Smooth muscle cell (in vitro differentiated cells): ENCODE results near the gene RPL27. TPM values are rescaled to one million over a fixed set of nuclear protein-coding genes. Genes with fewer than 3 reads are reported as not detected.
"Not testable (repeated sequence)": the region's sequence is repeated elsewhere in the genome, so short reads cannot be mapped to it uniquely, and the experiment has no call there.

Source experiments
- DNase-seq: peaks from one replicate; lab custom pipeline; 2025; ENCODE audit not compliant: unreplicated experiment; lab: John Stamatoyannopoulos, UW
- H2AFZ ChIP-seq: fragments of 200-600 bp; sonication (generic); 2 replicates; pipeline ENCODE4 v1.6.0; 2016; ENCODE audit warnings: antibody characterized with exemption, low read depth, mild to moderate bottlenecking
- H3F3A ChIP-seq: fragments of 200-600 bp; sonication (generic); 2 replicates; pipeline ENCODE4 v1.6.0; 2017; ENCODE audit warnings: antibody characterized with exemption, low read depth
- H3K27ac ChIP-seq: fragments of 200-600 bp; sonication (generic); 2 replicates; pipeline ENCODE4 v1.5.1; 2016; ENCODE audit warnings: low read depth, mild to moderate bottlenecking
- H3K27me3 ChIP-seq: fragments of 200-600 bp; sonication (generic); 2 replicates; pipeline ENCODE4 v1.6.1; 2016; ENCODE audit warnings: low read depth, mild to moderate bottlenecking
- H3K36me3 ChIP-seq: fragments of 200-600 bp; sonication (generic); 2 replicates; pipeline ENCODE4 v1.5.1; 2016; ENCODE audit warnings: low read depth
- H3K4me1 ChIP-seq: fragments of 200-600 bp; sonication (generic); 2 replicates; pipeline ENCODE4 v1.5.1; 2016; ENCODE audit warnings: low read depth
- H3K4me2 ChIP-seq: fragments of 200-600 bp; sonication (generic); 2 replicates; pipeline ENCODE4 v1.6.0; 2016; ENCODE audit warnings: mild to moderate bottlenecking
- H3K4me3 ChIP-seq: fragments of 200-600 bp; sonication (generic); 2 replicates; pipeline ENCODE4 v1.5.1; 2016; ENCODE audit warnings: mild to moderate bottlenecking
- H3K79me2 ChIP-seq: fragments of 200-600 bp; sonication (generic); 2 replicates; pipeline ENCODE4 v1.6.0; 2016; ENCODE audit warnings: low read depth, mild to moderate bottlenecking
- H3K9ac ChIP-seq: fragments of 200-600 bp; sonication (generic); 2 replicates; pipeline ENCODE4 v1.6.0; 2016; ENCODE audit warnings: low read depth
- H3K9me3 ChIP-seq: fragments of 200-600 bp; sonication (generic); replicated peaks from 2 replicates; pipeline ENCODE4 v1.5.1; 2016; ENCODE audit warnings: low read depth
- H4K20me1 ChIP-seq: fragments of 200-600 bp; sonication (generic); 2 replicates; pipeline ENCODE4 v1.6.0; 2016; ENCODE audit warnings: low read depth
- WGBS: methylation state at CpG from one replicate; pipeline ENCODE4 v1.1.7; 2016; ENCODE audit warnings: low lambda C conversion rate; 5-methylcytosine and 5-hydroxymethylcytosine counted together
- polyA plus RNA-seq: library from polyadenylated mRNA; unstranded; fragments of >200 nt; fragmentation: Nextera tagmentation; extraction: Ambion mirVana; gene quantifications from 2 replicates; pipeline ENCODE4 v1.2.1, GENCODE V29; 2016
- total RNA-seq: library from RNA; depleted of rRNA; stranded (reverse); fragments of >200 nt; gene quantifications from 2 replicates; pipeline ENCODE4 v1.2.3, GENCODE V29; 2014
- TF ChIP-seq, protein P1 (sequence below): fragments of 200-600 bp; sonication (generic); IDR thresholded peaks from 2 replicates; pipeline ENCODE4 v1.5.1; 2017; ENCODE audit warnings: borderline replicate concordance, mild to moderate bottlenecking, antibody characterized with exemption; ENCODE audit not compliant: insufficient read depth, poor library complexity, severe bottlenecking

The RPL27 gene
- total and polyA plus RNA-seq, 2 experiments from 2014 or later: 963 to 2,084 TPM

DNA sequence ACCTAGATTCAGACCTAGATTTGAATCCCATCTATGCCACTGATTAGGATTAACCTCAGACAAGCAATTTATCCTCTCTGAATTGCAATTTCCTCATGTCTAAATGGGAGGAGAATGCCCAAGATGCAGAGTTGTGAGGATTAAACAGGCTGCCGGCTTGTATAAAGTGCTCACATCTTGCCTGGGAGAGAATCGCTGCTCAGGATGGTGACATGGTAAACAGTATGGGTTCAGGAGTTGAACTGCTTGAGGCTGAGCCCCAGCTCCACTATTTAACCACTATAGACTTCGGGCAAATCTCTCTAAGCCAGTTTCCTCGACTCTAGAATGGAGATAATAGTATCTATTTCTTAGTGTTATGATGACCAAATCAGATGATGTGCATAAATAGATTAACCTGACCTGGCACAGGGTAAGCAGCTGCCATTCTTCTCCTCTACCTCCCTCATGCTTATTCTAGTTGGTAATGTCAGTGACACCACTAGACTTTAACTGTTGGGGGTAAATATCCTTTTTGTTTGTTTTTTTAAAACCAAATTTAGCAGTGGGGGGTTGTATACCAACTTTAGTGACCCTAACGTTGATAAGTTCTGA, 732 bp upstream of the RPL27 start:
- H3K4me2 ChIP-seq: peak overlapping the region; percentile 82
- peak overlapping the region; percentile 46 for H2AFZ ChIP-seq
- DNase-seq: no peak
- H3K36me3 ChIP-seq: no peaks in the 10 kb centered on the region
- H3K9ac ChIP-seq: peak overlapping the region; percentile 43
- no peaks in the 10 kb centered on the region for H3K27me3 ChIP-seq
- TF ChIP-seq, protein P1, sequence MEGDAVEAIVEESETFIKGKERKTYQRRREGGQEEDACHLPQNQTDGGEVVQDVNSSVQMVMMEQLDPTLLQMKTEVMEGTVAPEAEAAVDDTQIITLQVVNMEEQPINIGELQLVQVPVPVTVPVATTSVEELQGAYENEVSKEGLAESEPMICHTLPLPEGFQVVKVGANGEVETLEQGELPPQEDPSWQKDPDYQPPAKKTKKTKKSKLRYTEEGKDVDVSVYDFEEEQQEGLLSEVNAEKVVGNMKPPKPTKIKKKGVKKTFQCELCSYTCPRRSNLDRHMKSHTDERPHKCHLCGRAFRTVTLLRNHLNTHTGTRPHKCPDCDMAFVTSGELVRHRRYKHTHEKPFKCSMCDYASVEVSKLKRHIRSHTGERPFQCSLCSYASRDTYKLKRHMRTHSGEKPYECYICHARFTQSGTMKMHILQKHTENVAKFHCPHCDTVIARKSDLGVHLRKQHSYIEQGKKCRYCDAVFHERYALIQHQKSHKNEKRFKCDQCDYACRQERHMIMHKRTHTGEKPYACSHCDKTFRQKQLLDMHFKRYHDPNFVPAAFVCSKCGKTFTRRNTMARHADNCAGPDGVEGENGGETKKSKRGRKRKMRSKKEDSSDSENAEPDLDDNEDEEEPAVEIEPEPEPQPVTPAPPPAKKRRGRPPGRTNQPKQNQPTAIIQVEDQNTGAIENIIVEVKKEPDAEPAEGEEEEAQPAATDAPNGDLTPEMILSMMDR: no peak
- H3K4me3 ChIP-seq: peak overlapping the region; percentile 41
- H3K9me3 ChIP-seq: no peaks in the 10 kb centered on the region
- WGBS: 35% methylated on average over 5 of the region's 5 CpGs
- H4K20me1 ChIP-seq: peaks cover 39% of the 10 kb centered on the region
- H3K79me2 ChIP-seq: peaks cover 32% of the 10 kb centered on the region
- H3K4me1 ChIP-seq: peaks cover 11% of the 10 kb centered on the region
- H3F3A ChIP-seq: peaks cover 29% of the 10 kb centered on the region
- peak overlapping the region; percentile 48 for H3K27ac ChIP-seq

DNA sequence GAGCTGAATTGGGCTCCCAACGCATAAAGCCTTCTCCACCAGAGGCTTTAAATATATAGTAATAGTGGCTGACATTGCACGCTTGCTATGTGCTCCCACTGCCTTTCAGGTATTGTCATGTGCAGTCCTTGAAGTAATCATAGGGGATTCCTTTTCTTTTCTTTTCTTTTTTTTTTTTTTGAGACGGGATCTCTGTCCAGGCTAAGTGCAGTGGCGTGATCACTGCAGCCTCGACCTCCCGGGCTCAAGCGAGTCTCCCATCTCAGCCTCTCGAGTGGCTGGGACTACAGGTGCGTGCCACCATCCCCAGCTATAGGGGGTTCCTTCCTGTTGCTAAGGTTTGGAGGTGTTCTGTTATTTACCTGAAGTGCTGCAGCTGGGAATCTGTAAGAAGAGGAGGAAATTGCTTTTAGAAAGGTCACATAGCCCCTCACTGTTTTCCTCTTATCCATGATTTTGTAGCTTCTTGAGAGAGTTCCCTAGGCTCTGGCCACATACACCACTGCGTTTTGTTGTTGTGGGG, 845 bp downstream of the RPL27 start:
- H3K79me2 ChIP-seq: peaks cover 32% of the 10 kb centered on the region
- no peaks in the 10 kb centered on the region for H3K36me3 ChIP-seq
- H3K27ac ChIP-seq: peak overlapping the region; percentile 96
- no peak overlapping the region for H2AFZ ChIP-seq
- TF ChIP-seq, protein P1: no peak
- no peaks in the 10 kb centered on the region for H3K27me3 ChIP-seq
- no peak for DNase-seq
- H4K20me1 ChIP-seq: peaks cover 44% of the 10 kb centered on the region
- H3K4me1 ChIP-seq: peaks cover 11% of the 10 kb centered on the region
- WGBS: 13% methylated on average over 10 of the region's 10 CpGs
- H3K9ac ChIP-seq: peak overlapping the region; percentile 97
- H3K4me3 ChIP-seq: peak overlapping the region; percentile 86
- peaks cover 38% of the 10 kb centered on the region for H3F3A ChIP-seq
- no peaks in the 10 kb centered on the region for H3K9me3 ChIP-seq
- peak overlapping the region; percentile 99 for H3K4me2 ChIP-seq

DNA sequence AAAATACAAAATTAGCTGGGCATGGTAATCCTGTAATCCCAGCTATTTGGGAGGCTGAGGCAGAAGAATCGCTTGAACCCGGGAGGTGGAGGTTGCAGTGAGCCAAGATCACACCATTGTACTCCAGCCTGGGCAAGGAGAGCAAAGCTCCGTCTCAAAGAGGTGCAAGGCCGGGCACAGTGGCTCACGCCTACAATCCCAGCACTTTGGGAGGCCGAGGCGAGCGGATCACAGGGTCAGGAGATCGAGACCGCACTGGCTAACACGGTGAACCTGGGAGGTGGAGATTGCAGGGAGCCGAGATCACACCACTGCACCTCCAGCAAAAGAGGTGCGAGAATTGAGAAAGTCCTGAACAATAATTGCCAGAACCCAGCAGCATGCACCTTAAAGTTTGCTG, 2.7 kb downstream of the RPL27 start:
- not testable (repeated sequence) for H3K27ac ChIP-seq, H3K36me3 ChIP-seq, H2AFZ ChIP-seq, DNase-seq, H3K4me2 ChIP-seq, H3K9me3 ChIP-seq, H3K4me3 ChIP-seq, H3K27me3 ChIP-seq
- peaks cover 37% of the 10 kb centered on the region for H3F3A ChIP-seq
- peak overlapping the region; percentile 36 for H3K9ac ChIP-seq
- H3K4me1 ChIP-seq: peaks cover 11% of the 10 kb centered on the region
- H4K20me1 ChIP-seq: peaks cover 44% of the 10 kb centered on the region
- H3K79me2 ChIP-seq: peaks cover 32% of the 10 kb centered on the region
- 99% methylated on average over 13 of the region's 13 CpGs for WGBS

DNA sequence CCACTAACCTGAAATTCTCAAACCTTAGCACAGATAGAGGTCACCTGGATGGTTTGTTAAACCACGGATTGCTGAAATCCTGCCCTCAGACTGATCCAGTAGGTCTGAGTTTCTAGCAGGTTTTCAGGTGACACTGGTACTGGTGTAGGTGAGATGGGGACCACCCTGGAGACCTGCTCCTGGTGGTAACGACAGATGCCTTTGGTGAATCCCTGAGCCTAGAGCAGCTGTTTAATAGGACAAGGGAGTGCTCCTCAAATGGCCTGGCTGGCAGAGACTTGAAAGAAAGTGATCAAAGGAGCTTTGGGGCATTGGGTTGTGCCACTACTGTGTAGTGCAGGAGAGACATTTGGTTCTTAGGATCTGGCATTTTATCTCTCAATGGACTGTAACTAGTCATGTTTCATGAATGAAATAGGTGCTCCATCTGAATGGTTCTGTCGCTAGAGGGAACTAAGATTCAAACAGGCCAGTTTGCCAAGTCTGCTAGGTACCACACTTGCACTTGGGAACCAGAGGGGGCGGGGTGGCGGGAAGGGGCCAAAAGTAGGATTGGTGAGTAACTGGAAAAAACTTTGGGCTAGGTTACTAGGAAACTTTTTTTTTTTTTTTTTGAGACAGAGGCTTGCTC, 5.4 kb downstream of the RPL27 start:
- Histone ChIP-seq H4K20me1 (peaks cover 41% of the 10 kb centered on the region), H3F3A (peaks cover 37% of the 10 kb centered on the region), H3K4me1 (peaks cover 11% of the 10 kb centered on the region), H3K9ac (no peak overlapping the region), H3K4me3 (no peak overlapping the region), H3K79me2 (peaks cover 28% of the 10 kb centered on the region), H3K27ac (peak overlapping the region; percentile 38), H3K4me2 (no peak overlapping the region), H3K9me3 (no peaks in the 10 kb centered on the region), H3K27me3 (no peaks in the 10 kb centered on the region), H3K36me3 (no peaks in the 10 kb centered on the region), H2AFZ (no peak overlapping the region)
- no peak for DNase-seq
- TF ChIP-seq, protein P1: no peak
- 91% methylated on average over 5 of the region's 5 CpGs for WGBS
